RWPE1 (cell line): ENCODE measurements around the gene METTL2B.

Experiments
- CTCF ChIA-PET: fragments of 350-600 bp; sonication (Branson Sonifier 250); formaldehyde crosslinking; extraction: SDS; loops from one replicate; lab custom pipeline; 2021; lab: Yijun Ruan, JAX
- POLR2A ChIA-PET: fragments of 400-600 bp; formaldehyde crosslinking; extraction: SDS; loops from one replicate; lab custom pipeline; 2020; ENCODE audit warnings: antibody characterized with exemption; ENCODE audit not compliant: low non-redundant PET; lab: Yijun Ruan, JAX
- DNase-seq: peaks from one replicate; pipeline ENCODE4 v3.0.0; 2012; ENCODE audit warnings: low spot score
- H3K27ac ChIP-seq: fragments of 450-650 bp; 2 replicates; pipeline ENCODE4 v1.5.1; 2017
- TF ChIP-seq, protein P1 (sequence below): fragments of 450-650 bp; conservative IDR thresholded peaks from 2 replicates; pipeline ENCODE4 v1.5.1; 2017; ENCODE audit warnings: low read depth, mild to moderate bottlenecking

METTL2B gene

DNA sequence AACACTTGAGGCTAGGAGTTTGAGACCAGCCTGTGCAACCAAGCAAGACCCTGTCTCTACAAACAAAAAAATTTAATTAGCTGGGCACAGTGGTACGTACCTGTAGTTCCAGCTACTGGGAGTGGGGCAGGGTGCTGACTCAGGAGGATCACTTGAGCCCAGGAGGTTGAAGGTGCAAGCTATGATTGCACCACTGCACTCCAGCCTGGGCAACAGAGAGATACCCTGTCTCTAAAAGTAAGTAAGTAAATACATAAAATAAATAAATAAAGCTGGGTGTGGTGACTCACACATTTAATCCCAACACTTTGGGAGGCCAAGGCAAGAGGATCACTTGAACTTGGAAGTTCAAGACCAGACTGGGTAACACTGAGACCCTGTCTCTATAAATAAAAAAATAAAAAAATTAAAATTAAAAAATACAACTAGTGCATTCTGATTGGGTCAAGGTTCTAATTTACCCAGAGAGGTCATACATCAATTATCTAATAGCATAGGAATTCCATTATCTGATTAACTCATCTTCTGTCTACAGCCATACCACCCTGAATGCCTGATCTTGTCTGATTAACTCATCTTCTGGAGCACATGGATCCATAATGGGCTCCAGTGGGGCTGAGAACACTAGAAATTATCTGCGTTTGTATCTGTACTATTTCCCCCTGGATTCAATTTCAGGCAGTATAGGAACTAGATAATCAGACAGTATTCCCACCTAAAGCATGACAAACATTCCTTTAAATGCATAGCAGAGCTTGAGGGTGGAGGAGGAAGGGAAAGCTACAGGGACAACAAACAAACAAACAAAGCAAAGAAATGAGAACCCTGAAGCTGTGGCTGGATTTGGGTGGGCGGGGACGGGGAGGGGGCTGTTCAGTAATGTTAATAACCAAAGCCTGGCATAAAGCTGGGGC, 41.9 kb upstream of the METTL2B start:
- TF ChIP-seq, protein P1, sequence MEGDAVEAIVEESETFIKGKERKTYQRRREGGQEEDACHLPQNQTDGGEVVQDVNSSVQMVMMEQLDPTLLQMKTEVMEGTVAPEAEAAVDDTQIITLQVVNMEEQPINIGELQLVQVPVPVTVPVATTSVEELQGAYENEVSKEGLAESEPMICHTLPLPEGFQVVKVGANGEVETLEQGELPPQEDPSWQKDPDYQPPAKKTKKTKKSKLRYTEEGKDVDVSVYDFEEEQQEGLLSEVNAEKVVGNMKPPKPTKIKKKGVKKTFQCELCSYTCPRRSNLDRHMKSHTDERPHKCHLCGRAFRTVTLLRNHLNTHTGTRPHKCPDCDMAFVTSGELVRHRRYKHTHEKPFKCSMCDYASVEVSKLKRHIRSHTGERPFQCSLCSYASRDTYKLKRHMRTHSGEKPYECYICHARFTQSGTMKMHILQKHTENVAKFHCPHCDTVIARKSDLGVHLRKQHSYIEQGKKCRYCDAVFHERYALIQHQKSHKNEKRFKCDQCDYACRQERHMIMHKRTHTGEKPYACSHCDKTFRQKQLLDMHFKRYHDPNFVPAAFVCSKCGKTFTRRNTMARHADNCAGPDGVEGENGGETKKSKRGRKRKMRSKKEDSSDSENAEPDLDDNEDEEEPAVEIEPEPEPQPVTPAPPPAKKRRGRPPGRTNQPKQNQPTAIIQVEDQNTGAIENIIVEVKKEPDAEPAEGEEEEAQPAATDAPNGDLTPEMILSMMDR, result no peak
- H3K27ac ChIP-seq, result no peak overlapping the region
- ChIA-PET POLR2A (no interaction called here), CTCF (interaction anchor here (0.6 kb wide), 1 partner anchor 9 kb away, joined by 3 read pairs; no protein-coding TSS in a partner anchor)
- DNase-seq, result no peak

DNA sequence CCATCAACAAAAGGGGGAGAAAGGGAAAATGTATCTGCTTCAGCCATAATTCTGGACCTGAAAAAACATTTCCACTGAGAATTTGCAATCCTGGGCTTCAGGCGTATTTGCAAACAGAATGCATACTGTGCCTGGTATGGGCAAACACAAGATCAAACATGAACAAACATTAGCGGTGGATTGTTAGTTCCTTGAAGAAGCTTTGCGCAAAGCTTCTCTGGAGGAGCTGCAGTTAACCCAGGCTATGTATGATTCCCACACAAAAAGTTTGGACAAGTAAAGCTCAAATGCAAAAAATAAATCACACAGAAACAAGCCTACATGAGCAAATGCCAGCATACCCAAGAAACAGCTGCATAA, 41.2 kb upstream of the METTL2B start:
- POLR2A ChIA-PET, result no interaction called here
- no peak for DNase-seq
- CTCF ChIA-PET, result no interaction called here
- no peak overlapping the region for H3K27ac ChIP-seq
- TF ChIP-seq, protein P1, result no peak

DNA sequence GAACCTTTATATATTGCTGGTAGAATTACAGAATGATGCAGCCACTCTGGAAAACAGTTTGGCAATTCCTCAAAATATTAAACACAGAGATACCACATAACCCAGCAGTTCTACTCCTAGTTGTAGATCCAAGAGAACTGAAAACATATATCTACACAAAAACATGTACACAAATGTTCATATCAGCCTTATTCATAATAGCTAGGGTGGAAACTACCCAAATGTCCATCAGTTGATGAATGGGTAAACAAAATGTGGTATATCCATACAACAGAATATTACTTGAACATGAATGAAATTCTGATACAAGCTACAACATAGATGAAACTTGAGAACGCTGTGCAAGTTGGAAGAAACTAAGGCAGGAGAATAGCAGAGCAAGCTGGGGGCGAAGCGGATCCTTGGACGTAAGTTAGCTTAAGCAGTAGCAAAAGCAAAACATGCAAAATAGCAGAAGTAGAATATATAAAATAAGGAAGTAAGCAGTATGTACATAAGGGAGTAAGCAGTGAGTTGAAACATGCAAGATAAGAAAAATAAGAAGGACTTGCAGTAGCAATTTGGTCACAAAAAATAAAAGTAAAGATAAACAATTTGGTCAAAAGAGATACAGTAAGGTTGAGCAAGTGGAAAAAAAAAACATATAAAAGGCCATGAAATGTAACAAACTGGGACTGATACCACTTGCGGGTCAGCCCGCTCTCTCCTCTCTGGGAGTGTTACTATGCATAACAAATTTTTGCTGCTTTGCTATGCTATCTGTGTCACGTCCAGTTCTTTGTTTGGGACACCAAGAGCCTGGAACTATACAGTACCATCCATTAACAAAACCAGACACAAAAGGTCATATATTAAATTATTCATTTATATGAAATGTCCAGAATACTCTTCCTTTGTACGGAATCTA, 38.9 kb upstream of the METTL2B start:
- CTCF ChIA-PET, result no interaction called here
- POLR2A ChIA-PET, result no interaction called here
- DNase-seq, result no peak
- TF ChIP-seq, protein P1, result no peak
- no peak overlapping the region for H3K27ac ChIP-seq

DNA sequence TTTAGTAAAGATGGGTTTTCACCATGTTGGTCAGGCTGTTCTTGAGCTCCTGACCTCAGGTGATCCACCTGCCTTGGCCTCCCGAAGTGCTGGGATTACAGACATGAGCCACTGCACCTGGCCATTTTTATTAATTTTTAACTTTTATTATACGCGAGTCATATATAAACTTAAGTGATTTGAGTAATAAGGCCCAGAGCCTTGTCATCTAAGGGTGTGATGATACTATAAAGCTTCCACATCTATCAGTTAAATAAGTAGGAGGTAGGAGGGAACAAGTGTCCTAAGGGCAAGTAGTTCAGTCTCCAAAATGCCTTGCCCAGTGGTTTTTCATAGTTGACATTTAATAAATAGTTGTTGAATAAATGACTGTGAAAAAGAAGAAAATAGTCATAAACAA, 34.2 kb upstream of the METTL2B start:
- POLR2A ChIA-PET, result no interaction called here
- DNase-seq, result no peak
- CTCF ChIA-PET, result no interaction called here
- no peak overlapping the region for H3K27ac ChIP-seq
- TF ChIP-seq, protein P1, result no peak

DNA sequence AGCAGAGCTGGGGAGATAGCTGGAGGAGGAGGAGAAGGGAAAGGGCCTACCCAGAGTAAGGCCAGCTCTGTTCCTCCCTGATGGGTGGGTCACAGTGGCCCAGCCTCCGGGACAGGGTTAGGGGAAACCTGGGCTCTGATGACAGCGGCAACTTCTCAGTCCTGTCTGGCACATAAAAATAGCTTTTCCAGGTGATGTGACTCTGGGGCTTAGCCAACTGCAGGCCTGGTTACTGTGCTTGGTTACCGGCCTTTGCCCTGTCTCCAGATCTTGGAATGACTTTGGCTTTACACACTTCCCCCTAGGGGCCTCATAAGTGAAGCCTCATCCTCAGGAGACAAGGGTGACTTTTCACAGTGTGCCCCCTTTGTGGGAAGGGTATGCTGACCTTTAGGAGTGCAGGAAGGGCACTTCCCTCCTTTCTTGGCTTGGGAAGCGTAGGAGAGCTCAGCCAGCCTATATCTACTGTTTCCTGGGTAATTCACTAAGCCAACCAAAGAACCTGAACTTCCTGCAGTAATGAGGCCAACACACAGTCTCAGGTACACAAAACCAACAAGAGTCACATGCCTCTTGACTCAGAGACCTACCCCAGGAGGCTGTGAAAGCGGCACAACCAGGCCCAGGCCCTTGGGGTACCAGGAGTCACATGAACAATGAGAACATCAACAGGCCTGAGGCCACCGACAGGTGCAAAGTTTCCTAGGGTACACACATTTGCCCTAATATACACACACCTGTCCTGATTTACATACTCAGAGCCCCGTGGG, 32.5 kb upstream of the METTL2B start:
- TF ChIP-seq, protein P1, result no peak
- no peak overlapping the region for H3K27ac ChIP-seq
- DNase-seq, result no peak
- CTCF ChIA-PET, result no interaction called here
- POLR2A ChIA-PET, result no interaction called here

DNA sequence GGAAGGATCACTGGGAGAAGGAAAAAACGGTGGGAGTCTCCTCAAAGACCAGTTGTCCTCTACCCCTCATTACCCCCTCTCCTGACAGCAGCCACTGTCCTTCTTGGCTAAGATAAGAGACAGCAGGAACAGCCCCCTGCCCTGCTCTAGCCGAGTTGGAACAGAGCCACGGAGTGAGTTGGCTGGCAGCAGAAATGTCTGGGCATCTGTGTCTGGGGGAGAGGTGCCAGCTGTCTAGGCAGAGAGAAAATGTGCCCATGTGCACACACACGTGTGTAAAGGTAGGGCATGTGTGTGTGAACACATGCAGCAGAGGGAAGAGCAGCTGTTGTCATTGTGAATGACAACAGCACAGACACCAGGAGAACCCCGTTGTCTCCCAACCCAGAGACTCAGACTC, 30.2 kb upstream of the METTL2B start:
- ChIA-PET POLR2A (no interaction called here), CTCF (no interaction called here)
- no peak overlapping the region for H3K27ac ChIP-seq
- no peak for DNase-seq
- TF ChIP-seq, protein P1, result no peak
